Muscle layer of duodenum (tissue), 2 donors: ENCODE results near the gene DIP2C.
"Not testable (repeated sequence)": the region's sequence is repeated elsewhere in the genome, so short reads cannot be mapped to it uniquely, and the experiment has no call there.

Experiments
- H3K27ac ChIP-seq: one replicate; pipeline ENCODE4 v1.7.0; 2013; ENCODE audit warnings: mild to moderate bottlenecking, low read length
- H3K27me3 ChIP-seq: one replicate; pipeline ENCODE4 v1.7.0; 2013; ENCODE audit warnings: low read depth, mild to moderate bottlenecking, control low read depth, low read length
- H3K36me3 ChIP-seq, 2 donors: one replicate each; pipeline ENCODE4 v1.7.0; 2013; ENCODE audit warnings: low read length in 2 of 2, control low read depth in 1 of 2, mild to moderate bottlenecking in 1 of 2; ENCODE audit not compliant: insufficient read depth in 2 of 2, control insufficient read depth in 1 of 2
- H3K4me1 ChIP-seq, 2 donors: one replicate each; pipeline ENCODE4 v1.7.0; 2013; ENCODE audit warnings: low read length in 2 of 2, mild to moderate bottlenecking in 2 of 2, control low read depth in 1 of 2, moderate library complexity in 1 of 2; ENCODE audit not compliant: insufficient read depth in 2 of 2, control insufficient read depth in 1 of 2
- H3K4me3 ChIP-seq, 2 donors: one replicate each; pipeline ENCODE4 v1.7.0; 2013; ENCODE audit warnings: low read length in 2 of 2, low read depth in 1 of 2, mild to moderate bottlenecking in 1 of 2
- H3K9me3 ChIP-seq, 2 donors: one replicate each; pipeline ENCODE4 v1.7.0; 2013; ENCODE audit warnings: low read length in 2 of 2, control low read depth in 1 of 2, mild to moderate bottlenecking in 1 of 2; ENCODE audit not compliant: control insufficient read depth in 1 of 2
- donor health status: healthy.

The DIP2C gene

DNA sequence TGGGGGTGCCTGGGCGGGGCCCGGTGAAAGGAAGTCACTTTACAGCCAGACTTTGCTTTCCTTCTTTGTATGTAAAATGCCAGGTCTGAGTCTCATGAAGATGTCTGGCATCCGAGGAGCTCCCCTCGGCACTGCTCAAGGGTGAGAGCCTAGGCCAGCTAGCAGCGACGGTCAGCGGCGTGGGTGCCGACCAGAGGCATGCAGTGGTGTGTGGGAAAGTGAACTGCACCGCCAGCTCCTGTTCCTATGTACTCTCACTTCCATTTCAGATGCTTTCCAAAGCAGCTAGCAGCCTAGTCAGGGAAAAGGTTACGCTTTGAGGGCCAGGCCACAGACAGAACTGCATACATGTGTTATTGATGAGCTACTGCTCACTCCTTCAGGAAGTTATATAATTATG lies 381.4 kb downstream of the DIP2C start:
- H3K36me3 ChIP-seq = peaks cover 17 to 21% of the 10 kb centered on the region in 2 donors
- no peaks in the 10 kb centered on the region for H3K27me3 ChIP-seq
- no peaks in the 10 kb centered on the region for H3K9me3 ChIP-seq
- no peak overlapping the region for H3K4me3 ChIP-seq
- no peak overlapping the region for H3K27ac ChIP-seq
- H3K4me1 ChIP-seq = no peaks in the 10 kb centered on the region

DNA sequence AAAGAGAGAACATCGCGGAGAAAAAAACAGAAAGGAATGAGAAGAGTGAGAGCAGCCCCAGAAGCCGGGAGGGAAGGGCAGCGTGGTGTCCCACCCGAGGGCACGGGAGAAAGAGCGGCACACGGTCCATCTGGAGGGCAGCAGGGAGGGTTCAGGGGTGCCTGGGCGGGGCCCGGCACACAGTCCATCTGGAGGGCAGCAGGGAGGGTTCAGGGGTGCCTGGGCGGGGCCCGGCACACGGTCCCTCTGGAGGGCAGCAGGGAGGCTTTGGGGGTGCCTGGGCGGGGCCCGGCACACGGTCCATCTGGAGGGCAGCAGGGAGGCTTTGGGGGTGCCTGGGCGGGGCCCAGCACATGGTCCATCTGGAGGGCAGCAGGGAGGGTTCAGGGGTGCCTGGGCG lies 381.8 kb downstream of the DIP2C start:
- Histone ChIP-seq H3K27ac (no peak overlapping the region), H3K9me3 (no peaks in the 10 kb centered on the region), H3K4me3 (no peak overlapping the region), H3K27me3 (no peaks in the 10 kb centered on the region), H3K36me3 (peaks cover 17 to 21% of the 10 kb centered on the region in 2 donors), H3K4me1 (no peaks in the 10 kb centered on the region)

DNA sequence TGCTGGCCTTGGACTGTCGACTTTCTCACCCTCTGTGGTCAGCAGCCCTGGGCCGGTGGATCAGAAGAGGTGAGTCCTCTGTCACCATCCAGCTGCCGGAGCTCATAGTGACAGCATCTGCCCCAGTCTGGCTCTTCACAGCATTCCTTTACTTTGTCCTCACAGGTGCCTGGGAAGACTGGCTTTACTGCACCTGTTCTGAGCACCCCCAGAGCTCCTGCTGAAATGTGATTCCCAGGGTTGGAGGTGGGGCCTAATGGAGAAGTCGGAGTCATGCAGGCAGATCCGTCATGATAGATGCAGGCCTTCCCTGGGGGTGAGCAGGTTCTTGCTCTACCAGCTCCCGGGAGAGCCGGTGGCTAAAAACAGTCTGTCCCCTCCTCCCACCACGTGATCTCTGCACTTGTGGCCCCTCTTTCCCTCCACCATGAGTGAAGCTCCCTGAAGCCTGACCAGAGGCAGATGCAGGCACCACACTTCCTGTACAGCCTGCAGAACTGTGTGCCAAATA lies 382.7 kb downstream of the DIP2C start:
- Histone ChIP-seq H3K4me3 (no peak overlapping the region), H3K27ac (no peak overlapping the region), H3K36me3 (peaks cover 15 to 21% of the 10 kb centered on the region in 2 donors), H3K4me1 (no peaks in the 10 kb centered on the region), H3K9me3 (no peaks in the 10 kb centered on the region), H3K27me3 (no peaks in the 10 kb centered on the region)

- Histone ChIP-seq H3K27me3 (no peaks in the 10 kb centered on the region), H3K9me3 (no peaks in the 10 kb centered on the region), H3K4me3 (no peak overlapping the region), H3K36me3 (peaks cover 15 to 21% of the 10 kb centered on the region in 2 donors), H3K4me1 (no peaks in the 10 kb centered on the region), H3K27ac (no peak overlapping the region)
Observed at GRCh38 chr10:306007-306674, 383.3 kb downstream of the DIP2C start.

DNA sequence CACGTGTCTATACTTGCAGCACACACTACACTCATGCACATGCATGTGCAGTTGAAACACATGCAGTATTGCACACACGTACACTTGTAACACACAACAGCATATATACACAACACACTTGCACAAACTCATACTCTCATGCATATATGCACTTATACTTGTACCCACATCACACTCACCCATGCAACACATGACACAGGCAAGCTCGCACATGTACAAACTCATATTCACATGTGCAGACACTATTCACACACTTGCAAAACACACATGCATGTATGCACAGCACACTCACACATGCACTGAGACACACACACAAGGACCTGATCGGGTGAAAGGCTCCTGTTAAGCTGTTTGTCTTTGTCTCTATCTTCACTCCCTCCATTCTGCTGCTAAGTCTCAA lies 384.4 kb downstream of the DIP2C start:
- Histone ChIP-seq H3K36me3 (peaks cover 16 to 21% of the 10 kb centered on the region in 2 donors), H3K4me3 (no peak overlapping the region), H3K27ac (no peak overlapping the region), H3K27me3 (no peaks in the 10 kb centered on the region), H3K9me3 (no peaks in the 10 kb centered on the region), H3K4me1 (no peaks in the 10 kb centered on the region)

- Histone ChIP-seq H3K4me1 (peaks cover 0 to 13% of the 10 kb centered on the region in 2 donors), H3K27me3 (no peaks in the 10 kb centered on the region), H3K36me3 (peaks cover 0 to 8% of the 10 kb centered on the region in 2 donors), H3K4me3 (no peak overlapping the region), H3K9me3 (no peaks in the 10 kb centered on the region), H3K27ac (no peak overlapping the region)
Observed at GRCh38 chr10:301536-301935, 387.9 kb downstream of the DIP2C start.

GRCh38 chr10:300580-300979 lies 388.9 kb downstream of the DIP2C start:
- H3K4me3 ChIP-seq, H3K27ac ChIP-seq: not testable (repeated sequence)

DNA sequence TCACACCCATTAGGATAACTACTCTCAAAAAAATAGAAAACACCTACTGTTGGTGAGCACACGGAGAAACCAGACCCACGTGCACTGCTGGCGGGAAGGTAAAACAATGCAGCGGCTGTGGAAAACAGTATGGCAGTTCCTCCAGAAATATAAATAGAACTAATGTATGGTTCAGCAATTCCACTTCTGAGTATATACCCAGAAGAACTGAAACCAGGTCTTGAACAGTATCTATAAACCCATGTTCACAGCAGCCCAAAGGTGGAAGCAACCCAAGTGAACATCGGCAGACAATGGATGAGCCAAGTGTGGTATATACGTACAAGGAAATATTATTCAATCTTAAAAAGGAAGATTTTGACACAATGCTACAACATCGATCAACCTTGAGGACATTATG lies 389.5 kb downstream of the DIP2C start:
- H3K36me3 ChIP-seq = peaks cover 0 to 5% of the 10 kb centered on the region in 2 donors
- no peaks in the 10 kb centered on the region for H3K9me3 ChIP-seq
- H3K27me3 ChIP-seq = no peaks in the 10 kb centered on the region
- H3K27ac ChIP-seq = no peak overlapping the region
- no peak overlapping the region for H3K4me3 ChIP-seq
- peaks cover 0 to 13% of the 10 kb centered on the region in 2 donors for H3K4me1 ChIP-seq

More at GRCh38 chr10:300580-300979, 388.9 kb downstream of the DIP2C start:
- not testable (repeated sequence) for H3K9me3 ChIP-seq, H3K36me3 ChIP-seq, H3K27me3 ChIP-seq
- H3K4me1 ChIP-seq = peaks cover 0 to 13% of the 10 kb centered on the region in 2 donors

GRCh38 chr10:299512-299911 lies 390.0 kb downstream of the DIP2C start:
- Histone ChIP-seq H3K4me1 (peaks cover 0 to 13% of the 10 kb centered on the region in 2 donors), H3K27ac (no peak overlapping the region), H3K36me3 (peaks cover 0 to 5% of the 10 kb centered on the region in 2 donors), H3K9me3 (no peaks in the 10 kb centered on the region), H3K4me3 (no peak overlapping the region), H3K27me3 (no peaks in the 10 kb centered on the region)

DNA sequence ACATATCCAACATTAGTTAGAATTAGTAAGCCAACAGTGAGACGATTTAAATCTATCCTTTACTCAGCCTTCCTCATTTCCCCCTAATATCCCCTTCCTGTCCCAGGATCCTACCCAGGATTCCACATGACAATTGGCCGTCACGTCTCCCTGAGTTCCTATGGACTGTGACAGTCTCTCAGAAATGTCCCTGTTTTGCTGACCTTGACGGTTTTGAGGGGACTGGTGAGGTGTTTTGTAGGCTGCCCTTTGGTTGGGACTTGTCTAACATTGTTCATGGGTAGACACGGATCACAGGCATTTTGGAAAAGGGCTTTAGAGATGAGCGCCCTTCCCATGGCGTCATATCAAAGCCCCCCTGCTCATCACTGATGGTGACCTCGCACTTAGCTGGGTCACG lies 391.4 kb downstream of the DIP2C start:
- no peak overlapping the region for H3K27ac ChIP-seq
- no peak overlapping the region for H3K4me3 ChIP-seq
- H3K36me3 ChIP-seq = peaks cover 0 to 5% of the 10 kb centered on the region in 2 donors
- no peaks in the 10 kb centered on the region for H3K27me3 ChIP-seq
- H3K9me3 ChIP-seq = no peaks in the 10 kb centered on the region
- peaks cover 0 to 13% of the 10 kb centered on the region in 2 donors for H3K4me1 ChIP-seq

DNA sequence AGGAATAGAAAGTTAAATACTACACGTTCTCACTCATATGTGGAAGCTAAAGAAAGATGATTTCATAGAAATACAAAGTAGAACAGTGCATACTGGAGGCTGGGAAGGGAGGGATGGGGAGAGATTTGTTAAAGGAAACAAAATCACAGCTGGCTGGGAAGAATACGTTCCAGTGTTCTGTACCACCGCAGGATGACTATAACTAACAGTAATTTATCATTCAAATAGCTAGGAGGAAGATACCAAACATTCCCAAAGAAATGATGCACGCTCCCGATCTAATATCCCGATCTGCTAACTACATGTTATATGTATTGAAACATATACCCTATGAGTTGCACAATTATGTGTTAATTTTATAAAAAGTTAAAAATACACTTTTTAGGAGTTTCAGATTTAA lies 391.9 kb downstream of the DIP2C start:
- peaks cover 0 to 5% of the 10 kb centered on the region in 2 donors for H3K36me3 ChIP-seq
- no peak overlapping the region for H3K4me3 ChIP-seq
- peaks cover 0 to 13% of the 10 kb centered on the region in 2 donors for H3K4me1 ChIP-seq
- no peaks in the 10 kb centered on the region for H3K27me3 ChIP-seq
- no peaks in the 10 kb centered on the region for H3K9me3 ChIP-seq
- H3K27ac ChIP-seq = peak overlapping the region; percentile 3

DNA sequence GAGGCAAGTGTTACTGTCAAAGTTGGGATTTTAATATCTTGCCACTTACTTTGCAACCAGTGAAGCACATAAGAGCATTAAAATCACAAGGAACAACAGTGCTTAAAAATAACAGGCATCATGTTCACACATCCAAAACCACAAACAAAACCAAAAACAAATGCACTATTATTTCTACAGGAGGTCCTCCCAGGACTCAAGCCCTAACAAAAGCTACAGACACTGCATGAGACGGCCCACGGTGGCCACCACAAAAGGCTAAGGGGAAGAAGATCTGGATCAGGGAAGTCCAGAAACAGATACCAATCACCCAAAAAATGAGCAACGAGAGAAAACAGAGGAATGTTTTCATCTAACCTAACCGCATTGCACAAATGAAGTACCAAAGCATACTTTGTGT lies 395.8 kb downstream of the DIP2C start:
- Histone ChIP-seq H3K36me3 (peaks cover 20 to 33% of the 10 kb centered on the region in 2 donors), H3K4me1 (peaks cover 0 to 13% of the 10 kb centered on the region in 2 donors), H3K27me3 (no peaks in the 10 kb centered on the region), H3K9me3 (no peaks in the 10 kb centered on the region), H3K27ac (no peak overlapping the region), H3K4me3 (no peak overlapping the region)
